Measurements from ENCODE around the gene QPCT. TPM values are rescaled to one million over a fixed set of nuclear protein-coding genes. Genes with fewer than 3 reads are reported as not detected.

Gene QPCT
- polyA plus RNA-seq, 1 experiment: 8.3 TPM

DNA sequence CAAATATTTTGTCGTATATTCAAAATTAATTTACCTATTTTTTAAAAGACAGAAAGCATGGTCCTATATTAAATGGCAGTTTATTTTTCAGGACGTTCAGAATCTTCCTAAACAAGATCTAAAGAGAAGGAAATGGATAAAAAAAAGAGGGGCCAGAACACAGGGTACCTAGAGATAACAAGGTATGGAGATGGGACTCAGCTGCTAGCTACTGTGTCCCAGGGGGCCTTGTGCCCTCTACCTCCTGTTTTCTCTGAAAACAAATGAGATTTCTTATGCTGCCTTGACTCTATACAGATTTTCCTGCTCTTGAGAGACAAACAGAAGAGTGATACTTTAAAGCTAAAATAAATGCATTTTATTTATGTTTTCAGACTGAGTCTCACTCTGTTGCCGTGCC is 29.1 kb upstream of the QPCT start:
- Histone ChIP-seq H3K4me3 (ENCODE audit: low read depth, low read length) (no peak overlapping the region), H3K9me3 (ENCODE audit: control insufficient read depth, insufficient read depth, low read length) (no peaks in the 10 kb centered on the region), H3K27me3 (ENCODE audit: control insufficient read depth, insufficient read depth, low read length) (no peaks in the 10 kb centered on the region), H3K27ac (ENCODE audit: low read depth, low read length) (no peak overlapping the region)
- ChIA-PET CTCF (no interaction called here), POLR2A (interaction anchor here (0.6 kb wide), 1 partner anchor 487 kb away, joined by 3 read pairs; no protein-coding TSS in a partner anchor)
- TF ChIP-seq, protein P1, sequence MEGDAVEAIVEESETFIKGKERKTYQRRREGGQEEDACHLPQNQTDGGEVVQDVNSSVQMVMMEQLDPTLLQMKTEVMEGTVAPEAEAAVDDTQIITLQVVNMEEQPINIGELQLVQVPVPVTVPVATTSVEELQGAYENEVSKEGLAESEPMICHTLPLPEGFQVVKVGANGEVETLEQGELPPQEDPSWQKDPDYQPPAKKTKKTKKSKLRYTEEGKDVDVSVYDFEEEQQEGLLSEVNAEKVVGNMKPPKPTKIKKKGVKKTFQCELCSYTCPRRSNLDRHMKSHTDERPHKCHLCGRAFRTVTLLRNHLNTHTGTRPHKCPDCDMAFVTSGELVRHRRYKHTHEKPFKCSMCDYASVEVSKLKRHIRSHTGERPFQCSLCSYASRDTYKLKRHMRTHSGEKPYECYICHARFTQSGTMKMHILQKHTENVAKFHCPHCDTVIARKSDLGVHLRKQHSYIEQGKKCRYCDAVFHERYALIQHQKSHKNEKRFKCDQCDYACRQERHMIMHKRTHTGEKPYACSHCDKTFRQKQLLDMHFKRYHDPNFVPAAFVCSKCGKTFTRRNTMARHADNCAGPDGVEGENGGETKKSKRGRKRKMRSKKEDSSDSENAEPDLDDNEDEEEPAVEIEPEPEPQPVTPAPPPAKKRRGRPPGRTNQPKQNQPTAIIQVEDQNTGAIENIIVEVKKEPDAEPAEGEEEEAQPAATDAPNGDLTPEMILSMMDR (IDR thresholded peaks at IDR 0.05; ENCODE audit: low read depth, low read length): no peak
- DNase-seq (ENCODE audit: low read depth, low spot score): no peak

DNA sequence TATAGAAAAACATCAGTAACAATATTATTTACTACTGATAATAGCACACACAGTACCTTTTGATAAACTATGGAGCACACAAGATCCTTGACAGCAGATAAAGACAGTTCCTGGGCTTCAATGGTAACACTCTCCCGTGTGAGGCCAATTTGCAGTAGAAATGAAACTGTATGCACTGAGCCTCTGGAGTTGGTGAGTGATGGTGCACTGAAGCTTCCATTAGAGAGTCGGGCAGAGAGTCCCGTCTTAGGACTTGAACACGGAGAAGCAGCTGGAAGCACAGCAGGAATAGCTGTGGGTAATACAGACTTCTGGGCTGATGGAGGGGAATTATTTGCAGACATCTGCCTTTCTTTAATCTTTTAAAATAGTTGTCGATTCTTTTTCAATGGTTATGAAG is 28.2 kb upstream of the QPCT start:
- ChIA-PET POLR2A (no interaction called here), CTCF (no interaction called here)
- Histone ChIP-seq H3K4me3 (ENCODE audit: low read depth, low read length) (no peak overlapping the region), H3K9me3 (ENCODE audit: control insufficient read depth, insufficient read depth, low read length) (no peaks in the 10 kb centered on the region), H3K27ac (ENCODE audit: low read depth, low read length) (no peak overlapping the region), H3K27me3 (ENCODE audit: control insufficient read depth, insufficient read depth, low read length) (no peaks in the 10 kb centered on the region)
- DNase-seq (ENCODE audit: low read depth, low spot score): no peak
- TF ChIP-seq, protein P1 (IDR thresholded peaks at IDR 0.05; ENCODE audit: low read depth, low read length): no peak

DNA sequence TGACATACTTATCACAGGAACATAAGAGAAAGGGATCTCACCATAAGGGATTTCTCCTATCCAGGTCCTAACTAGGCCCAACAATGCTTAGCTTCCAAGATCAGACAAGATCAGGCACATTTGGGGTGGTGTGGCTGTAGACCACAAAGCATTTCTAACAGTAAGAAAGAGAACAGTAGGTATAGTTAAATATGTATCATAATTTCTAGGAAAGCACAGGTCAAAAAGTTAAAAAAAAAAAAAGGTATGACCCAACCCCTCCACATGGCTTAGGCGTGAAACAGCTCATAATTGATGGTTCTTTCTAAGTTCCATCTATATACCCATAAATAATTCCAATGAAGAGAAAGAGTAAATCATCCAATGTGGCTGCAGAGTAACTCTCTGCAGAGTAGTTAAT is 26.7 kb upstream of the QPCT start:
- no peak for DNase-seq (ENCODE audit: low read depth, low spot score)
- peak overlapping the region; percentile 63 for H3K27ac ChIP-seq (ENCODE audit: low read depth, low read length)
- no peaks in the 10 kb centered on the region for H3K27me3 ChIP-seq (ENCODE audit: control insufficient read depth, insufficient read depth, low read length)
- ChIA-PET POLR2A (no interaction called here), CTCF (interaction anchor here (1.6 to 2.3 kb wide), 2 partner anchors 25 to 79 kb away, joined by 4 to 9 read pairs; no protein-coding TSS in a partner anchor)
- no peaks in the 10 kb centered on the region for H3K9me3 ChIP-seq (ENCODE audit: control insufficient read depth, insufficient read depth, low read length)
- TF ChIP-seq, protein P1 (IDR thresholded peaks at IDR 0.05; ENCODE audit: low read depth, low read length): no peak
- H3K4me3 ChIP-seq (ENCODE audit: low read depth, low read length): no peak overlapping the region; the same call in 1 of the 2 replicates

DNA sequence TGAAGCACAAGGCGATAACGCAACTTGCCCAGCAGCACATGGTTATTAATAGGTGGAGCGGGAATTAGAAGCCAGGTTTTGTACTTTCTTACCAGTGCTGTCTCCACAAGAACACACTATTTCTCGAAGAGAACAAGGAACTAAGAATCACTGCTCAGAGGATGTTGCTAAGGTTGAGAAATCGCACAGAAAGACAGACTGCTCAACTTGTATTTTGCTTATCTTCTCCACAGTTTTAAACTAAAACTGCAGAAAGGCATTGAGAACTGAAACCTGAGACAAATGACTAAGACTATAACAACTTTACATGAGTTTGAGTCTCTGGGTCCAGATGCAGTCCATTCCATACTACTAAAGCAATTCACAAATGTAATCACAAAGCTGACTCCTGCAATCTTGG is 26.0 kb upstream of the QPCT start:
- no peaks in the 10 kb centered on the region for H3K27me3 ChIP-seq (ENCODE audit: control insufficient read depth, insufficient read depth, low read length)
- DNase-seq (ENCODE audit: low read depth, low spot score): peak; percentile 87
- ChIA-PET CTCF (interaction anchor here (0.6 to 2.3 kb wide), 4 partner anchors 25 to 924 kb away, joined by 4 to 9 read pairs (median 6); no protein-coding TSS in a partner anchor), POLR2A (interaction anchor here (1.0 kb wide), 1 partner anchor 35 kb away, joined by 5 read pairs; no protein-coding TSS in a partner anchor)
- TF ChIP-seq, protein P1 (IDR thresholded peaks at IDR 0.05; ENCODE audit: low read depth, low read length): no peak
- peak overlapping the region; percentile 58 for H3K27ac ChIP-seq (ENCODE audit: low read depth, low read length)
- H3K4me3 ChIP-seq (ENCODE audit: low read depth, low read length): peak overlapping the region; percentile 1; the same call in 1 of the 2 replicates
- no peaks in the 10 kb centered on the region for H3K9me3 ChIP-seq (ENCODE audit: control insufficient read depth, insufficient read depth, low read length)

DNA sequence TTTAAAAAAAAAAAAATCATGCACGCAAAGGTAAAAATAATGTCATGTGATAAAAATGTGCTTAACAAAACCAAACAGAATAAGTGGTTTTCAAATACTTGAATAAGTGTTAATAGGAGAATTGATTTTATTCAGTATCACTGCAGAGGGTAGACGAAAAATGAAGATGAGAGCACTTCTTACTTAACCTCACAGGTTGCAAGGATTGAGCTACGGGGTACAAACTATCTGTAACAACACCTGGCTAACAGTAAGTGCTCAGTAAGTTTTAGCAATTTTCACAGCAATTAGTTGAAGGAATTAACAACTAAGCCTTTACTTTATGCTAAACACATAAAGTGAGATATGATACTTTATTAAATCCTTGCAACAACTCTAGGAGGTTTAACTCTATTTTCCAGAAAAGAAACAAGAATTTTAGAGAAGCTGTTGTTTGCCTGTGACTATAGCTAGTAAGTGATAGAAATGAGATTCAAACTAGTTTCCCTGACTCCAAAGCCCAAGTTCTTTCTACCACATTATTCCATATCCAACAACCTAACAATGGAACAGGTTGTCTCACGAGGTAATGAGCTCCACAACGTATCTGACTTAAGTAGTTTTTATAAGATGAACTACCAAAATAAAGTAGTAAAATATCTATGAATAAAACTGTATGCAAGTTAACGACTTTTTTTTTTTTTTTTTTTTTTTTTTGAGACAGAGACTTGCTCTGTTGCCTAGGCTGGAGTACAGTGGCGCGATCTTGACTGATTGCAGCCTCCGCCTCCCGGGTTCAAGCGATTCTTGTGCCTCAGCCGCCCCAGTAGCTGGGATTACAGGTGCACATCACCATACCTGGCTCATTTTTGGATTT is 24.4 kb upstream of the QPCT start:
- TF ChIP-seq, protein P1 (IDR thresholded peaks at IDR 0.05; ENCODE audit: low read depth, low read length): no peak
- no peak overlapping the region for H3K27ac ChIP-seq (ENCODE audit: low read depth, low read length)
- H3K4me3 ChIP-seq (ENCODE audit: low read depth, low read length): no peak overlapping the region
- DNase-seq (ENCODE audit: low read depth, low spot score): no peak
- no peaks in the 10 kb centered on the region for H3K9me3 ChIP-seq (ENCODE audit: control insufficient read depth, insufficient read depth, low read length)
- ChIA-PET POLR2A (interaction anchor here (0.7 kb wide), 1 partner anchor 37 kb away, joined by 9 read pairs; no protein-coding TSS in a partner anchor), CTCF (interaction anchor here (0.9 kb wide), 1 partner anchor 35 kb away, joined by 6 read pairs; no protein-coding TSS in a partner anchor)
- no peaks in the 10 kb centered on the region for H3K27me3 ChIP-seq (ENCODE audit: control insufficient read depth, insufficient read depth, low read length)

Data from AG04450 (cell line).